OCI-LY3 (cell line): ENCODE data around the gene AKAP1.

Experiments used
- H2AFZ ChIP-seq: fragments of 200-600, 300-600 bp; shearing (Covaris generic); 2 replicates; pipeline ENCODE4 v1.6.0; 2014; ENCODE audit warnings: antibody characterized with exemption, low read depth, low read length
- H3K27ac ChIP-seq: fragments of 200-600, 300-600 bp; sonication (generic); 2 replicates; pipeline ENCODE4 v1.5.1; 2014; ENCODE audit warnings: mild to moderate bottlenecking, low read length, moderate library complexity, mixed read lengths
- H3K27me3 ChIP-seq: fragments of 200-600, 300-600 bp; sonication (generic); 2 replicates; pipeline ENCODE4 v1.6.1; 2014; ENCODE audit warnings: low read depth, low read length, mixed read lengths
- H3K36me3 ChIP-seq: fragments of 200-600, 300-600 bp; sonication (generic); replicated peaks from 2 replicates; pipeline ENCODE3; 2014; ENCODE audit warnings: low read depth, low read length, mixed read lengths
- H3K4me1 ChIP-seq: fragments of 300-600, 200-600 bp; sonication (generic); 2 replicates; pipeline ENCODE4 v1.6.1; 2014; ENCODE audit warnings: low read length, mixed read lengths
- H3K4me2 ChIP-seq: fragments of 200-600, 300-600 bp; sonication (generic); 2 replicates; pipeline ENCODE4 v1.6.1; 2014; ENCODE audit warnings: low read length, mixed read lengths
- H3K4me3 ChIP-seq: fragments of 300-600, 200-600 bp; sonication (generic); 2 replicates; pipeline ENCODE4 v1.5.1; 2014; ENCODE audit warnings: antibody characterized with exemption, mild to moderate bottlenecking, low read length, moderate library complexity
- H3K79me2 ChIP-seq: fragments of 300-600, 200-600 bp; shearing (Covaris generic); 2 replicates; pipeline ENCODE4 v1.6.1; 2014; ENCODE audit warnings: mild to moderate bottlenecking, low read length, mixed read lengths
- H3K9ac ChIP-seq: fragments of 300-600, 200-600 bp; shearing (Covaris generic); 2 replicates; pipeline ENCODE4 v1.6.0; 2014; ENCODE audit warnings: mild to moderate bottlenecking, low read length, moderate library complexity
- H3K9me3 ChIP-seq: fragments of 200-600, 300-600 bp; shearing (Covaris generic); 2 replicates; pipeline ENCODE4 v1.6.1; 2014; ENCODE audit warnings: low read length, mixed read lengths; ENCODE audit not compliant: insufficient read depth
- H4K20me1 ChIP-seq: fragments of 200-600, 300-600 bp; sonication (generic); 2 replicates; pipeline ENCODE4 v1.6.1; 2016; ENCODE audit warnings: low read length, mixed read lengths; ENCODE audit not compliant: insufficient read depth
- EZH2phosphoT487 ChIP-seq: fragments of 200-600 bp; shearing (Covaris generic); IDR thresholded peaks from 2 replicates; pipeline ENCODE4 v1.6.1; 2018; ENCODE audit warnings: antibody characterized with exemption, mixed run types, low read depth
- TF ChIP-seq, protein P1 (sequence below): fragments of 200-600, 300-600 bp; sonication (generic); IDR thresholded peaks from 2 replicates; pipeline ENCODE4 v1.5.1; 2014; ENCODE audit warnings: antibody characterized with exemption, low read length, low read depth

Gene AKAP1

DNA sequence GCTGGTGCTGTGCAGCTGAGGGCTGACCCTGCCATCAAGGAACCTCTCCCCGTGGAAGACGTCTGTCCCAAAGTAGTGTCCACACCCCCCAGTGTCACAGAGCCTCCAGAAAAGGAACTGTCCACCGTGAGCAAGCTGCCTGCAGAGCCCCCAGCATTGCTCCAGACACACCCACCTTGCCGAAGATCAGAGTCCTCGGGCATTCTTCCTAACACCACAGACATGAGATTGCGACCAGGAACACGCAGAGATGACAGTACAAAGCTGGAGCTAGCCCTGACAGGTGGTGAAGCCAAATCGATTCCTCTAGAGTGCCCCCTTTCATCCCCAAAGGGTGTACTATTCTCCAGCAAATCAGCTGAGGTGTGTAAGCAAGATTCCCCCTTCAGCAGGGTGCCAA, 20.5 kb downstream of the AKAP1 start:
- H4K20me1 ChIP-seq: peaks cover 33% of the 10 kb centered on the region
- no peak overlapping the region for H3K27ac ChIP-seq
- peaks cover 62% of the 10 kb centered on the region for H3K79me2 ChIP-seq
- H3K27me3 ChIP-seq: no peaks in the 10 kb centered on the region
- no peak overlapping the region for H2AFZ ChIP-seq
- H3K36me3 ChIP-seq: peaks cover 3% of the 10 kb centered on the region
- no peaks in the 10 kb centered on the region for H3K9me3 ChIP-seq
- TF ChIP-seq, protein P1, sequence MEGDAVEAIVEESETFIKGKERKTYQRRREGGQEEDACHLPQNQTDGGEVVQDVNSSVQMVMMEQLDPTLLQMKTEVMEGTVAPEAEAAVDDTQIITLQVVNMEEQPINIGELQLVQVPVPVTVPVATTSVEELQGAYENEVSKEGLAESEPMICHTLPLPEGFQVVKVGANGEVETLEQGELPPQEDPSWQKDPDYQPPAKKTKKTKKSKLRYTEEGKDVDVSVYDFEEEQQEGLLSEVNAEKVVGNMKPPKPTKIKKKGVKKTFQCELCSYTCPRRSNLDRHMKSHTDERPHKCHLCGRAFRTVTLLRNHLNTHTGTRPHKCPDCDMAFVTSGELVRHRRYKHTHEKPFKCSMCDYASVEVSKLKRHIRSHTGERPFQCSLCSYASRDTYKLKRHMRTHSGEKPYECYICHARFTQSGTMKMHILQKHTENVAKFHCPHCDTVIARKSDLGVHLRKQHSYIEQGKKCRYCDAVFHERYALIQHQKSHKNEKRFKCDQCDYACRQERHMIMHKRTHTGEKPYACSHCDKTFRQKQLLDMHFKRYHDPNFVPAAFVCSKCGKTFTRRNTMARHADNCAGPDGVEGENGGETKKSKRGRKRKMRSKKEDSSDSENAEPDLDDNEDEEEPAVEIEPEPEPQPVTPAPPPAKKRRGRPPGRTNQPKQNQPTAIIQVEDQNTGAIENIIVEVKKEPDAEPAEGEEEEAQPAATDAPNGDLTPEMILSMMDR: no peak
- no peak for TF ChIP-seq EZH2phosphoT487
- H3K4me3 ChIP-seq: no peak overlapping the region
- no peak overlapping the region for H3K9ac ChIP-seq
- H3K4me2 ChIP-seq: no peak overlapping the region
- peaks cover 3% of the 10 kb centered on the region; the same call in 1 of the 2 replicates for H3K4me1 ChIP-seq

DNA sequence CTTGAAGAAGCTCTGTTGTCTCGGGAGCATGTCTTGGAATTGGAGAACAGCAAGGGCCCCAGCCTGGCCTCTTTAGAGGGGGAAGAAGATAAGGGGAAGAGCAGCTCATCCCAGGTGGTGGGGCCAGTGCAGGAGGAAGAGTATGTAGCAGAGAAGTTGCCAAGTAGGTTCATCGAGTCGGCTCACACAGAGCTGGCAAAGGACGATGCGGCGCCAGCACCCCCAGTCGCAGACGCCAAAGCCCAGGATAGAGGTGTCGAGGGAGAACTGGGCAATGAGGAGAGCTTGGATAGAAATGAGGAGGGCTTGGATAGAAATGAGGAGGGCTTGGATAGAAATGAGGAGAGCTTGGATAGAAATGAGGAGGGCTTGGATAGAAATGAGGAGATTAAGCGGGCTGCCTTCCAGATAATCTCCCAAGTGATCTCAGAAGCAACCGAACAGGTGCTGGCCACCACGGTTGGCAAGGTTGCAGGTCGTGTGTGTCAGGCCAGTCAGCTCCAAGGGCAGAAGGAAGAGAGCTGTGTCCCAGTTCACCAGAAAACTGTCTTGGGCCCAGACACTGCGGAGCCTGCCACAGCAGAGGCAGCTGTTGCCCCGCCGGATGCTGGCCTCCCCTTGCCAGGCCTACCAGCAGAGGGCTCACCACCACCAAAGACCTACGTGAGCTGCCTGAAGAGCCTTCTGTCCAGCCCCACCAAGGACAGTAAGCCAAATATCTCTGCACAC, 21.2 kb downstream of the AKAP1 start:
- Histone ChIP-seq H3K27me3 (no peaks in the 10 kb centered on the region), H2AFZ (no peak overlapping the region), H4K20me1 (peaks cover 31% of the 10 kb centered on the region), H3K79me2 (peaks cover 56% of the 10 kb centered on the region), H3K27ac (no peak overlapping the region), H3K4me1 (peaks cover 3% of the 10 kb centered on the region; the same call in 1 of the 2 replicates), H3K36me3 (peaks cover 4% of the 10 kb centered on the region), H3K4me2 (no peak overlapping the region), H3K9ac (no peak overlapping the region), H3K4me3 (no peak overlapping the region), H3K9me3 (no peaks in the 10 kb centered on the region)
- TF ChIP-seq, protein P1: peak; percentile 36
- TF ChIP-seq EZH2phosphoT487: no peak

DNA sequence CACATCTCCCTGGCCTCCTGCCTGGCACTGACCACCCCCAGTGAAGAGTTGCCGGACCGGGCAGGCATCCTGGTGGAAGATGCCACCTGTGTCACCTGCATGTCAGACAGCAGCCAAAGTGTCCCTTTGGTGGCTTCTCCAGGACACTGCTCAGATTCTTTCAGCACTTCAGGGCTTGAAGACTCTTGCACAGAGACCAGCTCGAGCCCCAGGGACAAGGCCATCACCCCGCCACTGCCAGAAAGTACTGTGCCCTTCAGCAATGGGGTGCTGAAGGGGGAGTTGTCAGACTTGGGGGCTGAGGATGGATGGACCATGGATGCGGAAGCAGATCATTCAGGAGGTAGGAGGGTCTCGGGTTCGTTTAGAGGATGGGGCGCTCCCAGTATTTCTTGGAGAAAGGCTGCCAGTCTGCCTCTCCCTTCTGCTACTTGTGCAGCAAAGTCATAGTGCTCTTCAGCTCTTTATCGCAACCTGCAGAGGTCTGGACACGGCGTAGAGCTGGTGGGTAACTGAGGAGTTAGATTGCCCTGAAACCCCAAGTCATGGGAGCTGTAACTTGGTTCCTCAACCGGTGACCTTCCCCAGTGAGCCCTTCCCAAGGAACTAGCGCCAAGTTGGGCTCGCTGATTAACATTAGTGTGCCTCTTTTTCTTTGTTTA, 21.9 kb downstream of the AKAP1 start:
- Histone ChIP-seq H3K4me3 (no peak overlapping the region), H3K9me3 (no peaks in the 10 kb centered on the region), H3K27me3 (no peaks in the 10 kb centered on the region), H3K9ac (no peak overlapping the region), H3K27ac (no peak overlapping the region), H3K36me3 (peaks cover 8% of the 10 kb centered on the region), H3K4me2 (no peak overlapping the region), H4K20me1 (peaks cover 25% of the 10 kb centered on the region), H2AFZ (no peak overlapping the region), H3K79me2 (peaks cover 49% of the 10 kb centered on the region), H3K4me1 (no peaks in the 10 kb centered on the region)
- no peak for TF ChIP-seq EZH2phosphoT487
- TF ChIP-seq, protein P1: no peak

DNA sequence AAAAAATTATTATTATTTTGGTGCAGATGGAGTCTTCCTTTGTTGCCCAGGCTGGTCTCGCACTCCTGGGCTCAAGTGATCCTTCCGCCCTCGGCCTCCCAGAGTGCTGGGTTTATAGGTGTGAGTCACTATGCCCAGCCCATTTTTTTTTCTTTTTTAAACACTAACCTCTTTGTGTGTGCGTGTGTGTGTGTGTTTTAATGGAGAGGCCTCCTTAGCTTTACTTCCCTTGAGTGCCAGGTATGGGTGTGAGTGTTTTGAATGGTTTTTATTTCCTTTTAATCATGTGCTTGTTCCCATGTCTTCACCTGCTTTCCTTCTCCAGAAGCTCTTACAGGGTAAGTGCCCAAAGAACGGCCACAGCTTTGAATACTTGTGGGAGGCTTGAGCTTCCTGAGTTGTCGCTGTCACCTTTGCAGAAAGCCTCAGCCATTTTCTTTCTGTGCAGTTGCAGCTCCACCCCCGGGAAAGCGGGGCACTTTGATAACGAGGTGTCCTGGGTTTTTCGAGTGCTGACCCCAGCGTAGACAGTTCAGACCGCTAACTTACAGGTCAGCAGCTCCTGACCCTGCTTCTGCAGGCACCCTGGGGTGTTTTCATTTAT, 22.6 kb downstream of the AKAP1 start:
- Histone ChIP-seq H3K36me3 (peaks cover 11% of the 10 kb centered on the region), H3K9ac (no peak overlapping the region)

More for the DNA sequence above, 22.6 kb downstream of the AKAP1 start:
- Histone ChIP-seq H3K4me3 (no peak overlapping the region), H3K9me3 (no peaks in the 10 kb centered on the region), H3K79me2 (peaks cover 44% of the 10 kb centered on the region), H3K27ac (no peak overlapping the region), H2AFZ (no peak overlapping the region), H4K20me1 (peaks cover 22% of the 10 kb centered on the region), H3K4me2 (no peak overlapping the region), H3K4me1 (no peaks in the 10 kb centered on the region), H3K27me3 (no peaks in the 10 kb centered on the region)
- TF ChIP-seq EZH2phosphoT487: no peak
- TF ChIP-seq, protein P1: no peak
